22Rv1 (cell line): ENCODE data around the gene TMEM163.

Source experiments
- ZFX ChIP-seq: fragments of 450-650 bp; IDR thresholded peaks from 2 replicates; pipeline ENCODE4 v1.6.1; 2017; ENCODE audit warnings: antibody characterized with exemption, borderline replicate concordance
- TF ChIP-seq, protein P1 (sequence below): fragments of 450-650 bp; IDR thresholded peaks from 2 replicates; pipeline ENCODE4 v1.5.1; 2017; ENCODE audit warnings: mild to moderate bottlenecking

DNA sequence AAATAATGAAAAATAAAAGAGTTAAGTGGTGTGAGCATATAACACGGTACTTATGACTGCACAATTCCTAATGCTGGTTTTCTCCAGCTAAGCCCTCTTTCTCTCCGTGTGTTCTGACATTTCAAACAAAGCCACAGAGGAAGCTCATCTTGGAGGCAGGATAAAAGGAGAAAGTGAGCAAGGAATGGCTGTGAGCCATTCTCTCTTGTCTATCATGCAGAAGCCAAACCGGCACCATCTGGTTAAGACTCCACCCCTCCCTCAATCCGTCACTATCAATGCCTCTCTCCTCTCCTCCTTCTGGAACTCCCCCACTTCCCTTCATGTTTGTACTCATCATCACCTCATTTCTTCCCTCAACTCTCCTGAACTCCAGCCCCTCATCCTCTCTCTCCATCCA lies 210.4 kb downstream of the TMEM163 start:
- TF ChIP-seq, protein P1, sequence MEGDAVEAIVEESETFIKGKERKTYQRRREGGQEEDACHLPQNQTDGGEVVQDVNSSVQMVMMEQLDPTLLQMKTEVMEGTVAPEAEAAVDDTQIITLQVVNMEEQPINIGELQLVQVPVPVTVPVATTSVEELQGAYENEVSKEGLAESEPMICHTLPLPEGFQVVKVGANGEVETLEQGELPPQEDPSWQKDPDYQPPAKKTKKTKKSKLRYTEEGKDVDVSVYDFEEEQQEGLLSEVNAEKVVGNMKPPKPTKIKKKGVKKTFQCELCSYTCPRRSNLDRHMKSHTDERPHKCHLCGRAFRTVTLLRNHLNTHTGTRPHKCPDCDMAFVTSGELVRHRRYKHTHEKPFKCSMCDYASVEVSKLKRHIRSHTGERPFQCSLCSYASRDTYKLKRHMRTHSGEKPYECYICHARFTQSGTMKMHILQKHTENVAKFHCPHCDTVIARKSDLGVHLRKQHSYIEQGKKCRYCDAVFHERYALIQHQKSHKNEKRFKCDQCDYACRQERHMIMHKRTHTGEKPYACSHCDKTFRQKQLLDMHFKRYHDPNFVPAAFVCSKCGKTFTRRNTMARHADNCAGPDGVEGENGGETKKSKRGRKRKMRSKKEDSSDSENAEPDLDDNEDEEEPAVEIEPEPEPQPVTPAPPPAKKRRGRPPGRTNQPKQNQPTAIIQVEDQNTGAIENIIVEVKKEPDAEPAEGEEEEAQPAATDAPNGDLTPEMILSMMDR = no peak
- no peak for TF ChIP-seq ZFX
